ENCODE results near the gene CNGB1. TPM values are rescaled to one million over a fixed set of nuclear protein-coding genes. Genes with fewer than 3 reads are reported as not detected.
"Not testable (repeated sequence)": the region's sequence is repeated elsewhere in the genome, so short reads cannot be mapped to it uniquely, and the experiment has no call there.

The CNGB1 gene
- total RNA-seq, 1 experiment from 2014 or later, result not detected

DNA sequence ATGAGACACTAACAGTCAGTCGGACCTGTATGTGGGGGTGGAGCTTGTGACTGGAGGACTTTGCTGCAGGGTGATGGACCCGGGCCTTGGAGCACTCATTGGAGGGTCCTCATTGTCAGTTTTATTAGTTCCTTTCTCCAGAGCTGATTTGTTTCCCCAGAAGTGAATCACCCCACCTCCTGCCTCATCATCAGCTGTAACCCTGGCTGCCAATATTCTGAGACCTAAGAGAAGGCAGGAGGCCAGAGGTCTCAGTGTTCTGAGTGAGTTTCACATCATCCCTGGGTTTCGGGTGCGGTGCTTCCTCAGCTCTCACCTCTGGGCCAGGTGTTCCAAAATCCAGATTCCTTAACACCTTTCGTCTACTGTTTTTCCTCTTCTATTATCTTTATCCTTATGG, 118.7 kb downstream of the CNGB1 start (continued):
- TF ChIP-seq, protein P1, sequence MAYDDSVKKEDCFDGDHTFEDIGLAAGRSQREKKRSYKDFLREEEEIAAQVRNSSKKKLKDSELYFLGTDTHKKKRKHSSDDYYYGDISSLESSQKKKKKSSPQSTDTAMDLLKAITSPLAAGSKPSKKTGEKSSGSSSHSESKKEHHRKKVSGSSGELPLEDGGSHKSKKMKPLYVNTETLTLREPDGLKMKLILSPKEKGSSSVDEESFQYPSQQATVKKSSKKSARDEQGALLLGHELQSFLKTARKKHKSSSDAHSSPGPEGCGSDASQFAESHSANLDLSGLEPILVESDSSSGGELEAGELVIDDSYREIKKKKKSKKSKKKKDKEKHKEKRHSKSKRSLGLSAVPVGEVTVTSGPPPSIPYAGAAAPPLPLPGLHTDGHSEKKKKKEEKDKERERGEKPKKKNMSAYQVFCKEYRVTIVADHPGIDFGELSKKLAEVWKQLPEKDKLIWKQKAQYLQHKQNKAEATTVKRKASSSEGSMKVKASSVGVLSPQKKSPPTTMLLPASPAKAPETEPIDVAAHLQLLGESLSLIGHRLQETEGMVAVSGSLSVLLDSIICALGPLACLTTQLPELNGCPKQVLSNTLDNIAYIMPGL (CRISPR knock-in tag; IDR thresholded peaks at IDR 0.05), result no peak
- TF ChIP-seq ZNF138 (CRISPR knock-in tag; conservative IDR thresholded peaks at IDR 0.05) (no peak), RORB (CRISPR knock-in tag; IDR thresholded peaks at IDR 0.05) (no peak), ETV6 (CRISPR knock-in tag; IDR thresholded peaks at IDR 0.05) (no peak)

DNA sequence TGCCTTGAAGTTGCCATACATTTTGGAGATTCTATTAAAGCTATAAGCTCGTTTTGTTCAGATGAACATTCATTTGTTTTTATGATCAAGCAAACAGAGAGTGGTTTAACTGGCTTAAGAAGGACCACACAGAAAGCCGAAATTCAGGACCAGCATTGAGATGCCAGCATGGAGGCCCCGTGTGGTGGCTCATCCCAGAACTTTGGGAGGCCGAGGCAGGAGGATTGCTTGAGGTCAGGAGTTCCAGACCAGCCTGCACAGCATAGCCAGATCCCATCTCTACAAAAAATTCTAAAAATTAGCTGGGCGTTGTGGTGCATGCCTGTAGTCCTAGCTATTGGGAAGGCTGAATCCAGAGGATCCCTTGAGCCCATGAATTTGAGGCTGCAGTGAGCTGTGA, 122.7 kb downstream of the CNGB1 start:
- no peak for ATAC-seq
- H3K27me3 Mint-ChIP-seq (ENCODE audit: low read depth), result no peaks in the 10 kb centered on the region; the same call in 1 of the 2 replicates
- POLR2A ChIA-PET, result interaction anchor here (0.6 kb wide), 1 partner anchor 11 kb away, joined by 4 read pairs; no protein-coding TSS in a partner anchor

DNA sequence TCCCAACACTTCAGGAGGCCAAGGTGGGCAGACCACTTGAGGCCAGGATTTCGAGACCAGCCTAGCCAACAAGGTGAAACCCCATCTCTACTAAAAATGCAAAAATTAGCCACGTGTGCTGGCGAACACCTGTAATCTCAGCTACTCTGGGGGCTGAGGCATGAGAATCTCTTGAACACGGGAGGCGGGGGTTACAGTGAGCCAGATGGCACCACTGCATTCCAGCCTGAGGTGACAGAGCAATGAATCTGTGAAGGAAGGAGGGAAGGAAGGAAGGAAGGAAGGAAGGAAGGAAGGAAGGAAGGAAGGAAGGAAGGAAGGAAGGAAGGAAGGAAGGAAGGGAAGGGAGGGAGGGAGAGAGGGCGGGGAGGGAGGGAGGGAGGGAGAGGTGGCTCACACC, 124.0 kb downstream of the CNGB1 start:
- POLR2A ChIA-PET; ATAC-seq; H3K9me3 Mint-ChIP-seq; H3K27me3 Mint-ChIP-seq (ENCODE audit: low read depth); H3K36me3 Mint-ChIP-seq; DNase-seq (ENCODE audit: low spot score): not testable (repeated sequence)
- peak overlapping the region; percentile 57 for H3K4me3 Mint-ChIP-seq
- peak overlapping the region; percentile 97 for H3K27ac Mint-ChIP-seq
- peaks cover 46% of the 10 kb centered on the region for H3K4me1 Mint-ChIP-seq
- CTCF ChIA-PET, result interaction anchor here (1.1 to 2.0 kb wide), 6 partner anchors 12 to 185 kb away, joined by 4 to 12 read pairs (median 6); no protein-coding TSS in a partner anchor

More for the DNA sequence above, 122.7 kb downstream of the CNGB1 start:
- DNase-seq (ENCODE audit: low spot score), result no peak
- no peak overlapping the region for H3K4me3 Mint-ChIP-seq
- peaks cover 42% of the 10 kb centered on the region for H3K4me1 Mint-ChIP-seq
- no peaks in the 10 kb centered on the region for H3K9me3 Mint-ChIP-seq
- 0 out of 2 replicates have a peak, but pooled peaks have one; percentile 39 for TF ChIP-seq ZNF121 (CRISPR knock-in tag; IDR thresholded peaks at IDR 0.05)
- TF ChIP-seq, protein P2, sequence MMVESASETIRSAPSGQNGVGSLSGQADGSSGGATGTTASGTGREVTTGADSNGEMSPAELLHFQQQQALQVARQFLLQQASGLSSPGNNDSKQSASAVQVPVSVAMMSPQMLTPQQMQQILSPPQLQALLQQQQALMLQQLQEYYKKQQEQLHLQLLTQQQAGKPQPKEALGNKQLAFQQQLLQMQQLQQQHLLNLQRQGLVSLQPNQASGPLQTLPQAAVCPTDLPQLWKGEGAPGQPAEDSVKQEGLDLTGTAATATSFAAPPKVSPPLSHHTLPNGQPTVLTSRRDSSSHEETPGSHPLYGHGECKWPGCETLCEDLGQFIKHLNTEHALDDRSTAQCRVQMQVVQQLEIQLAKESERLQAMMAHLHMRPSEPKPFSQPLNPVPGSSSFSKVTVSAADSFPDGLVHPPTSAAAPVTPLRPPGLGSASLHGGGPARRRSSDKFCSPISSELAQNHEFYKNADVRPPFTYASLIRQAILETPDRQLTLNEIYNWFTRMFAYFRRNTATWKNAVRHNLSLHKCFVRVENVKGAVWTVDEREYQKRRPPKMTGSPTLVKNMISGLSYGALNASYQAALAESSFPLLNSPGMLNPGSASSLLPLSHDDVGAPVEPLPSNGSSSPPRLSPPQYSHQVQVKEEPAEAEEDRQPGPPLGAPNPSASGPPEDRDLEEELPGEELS (CRISPR knock-in tag; IDR thresholded peaks at IDR 0.05), result no peak
- H3K36me3 Mint-ChIP-seq, result no peaks in the 10 kb centered on the region
- H3K27ac Mint-ChIP-seq, result no peak overlapping the region
- CTCF ChIA-PET, result interaction anchor here (1.7 kb wide), 1 partner anchor 11 kb away, joined by 8 read pairs; no protein-coding TSS in a partner anchor

DNA sequence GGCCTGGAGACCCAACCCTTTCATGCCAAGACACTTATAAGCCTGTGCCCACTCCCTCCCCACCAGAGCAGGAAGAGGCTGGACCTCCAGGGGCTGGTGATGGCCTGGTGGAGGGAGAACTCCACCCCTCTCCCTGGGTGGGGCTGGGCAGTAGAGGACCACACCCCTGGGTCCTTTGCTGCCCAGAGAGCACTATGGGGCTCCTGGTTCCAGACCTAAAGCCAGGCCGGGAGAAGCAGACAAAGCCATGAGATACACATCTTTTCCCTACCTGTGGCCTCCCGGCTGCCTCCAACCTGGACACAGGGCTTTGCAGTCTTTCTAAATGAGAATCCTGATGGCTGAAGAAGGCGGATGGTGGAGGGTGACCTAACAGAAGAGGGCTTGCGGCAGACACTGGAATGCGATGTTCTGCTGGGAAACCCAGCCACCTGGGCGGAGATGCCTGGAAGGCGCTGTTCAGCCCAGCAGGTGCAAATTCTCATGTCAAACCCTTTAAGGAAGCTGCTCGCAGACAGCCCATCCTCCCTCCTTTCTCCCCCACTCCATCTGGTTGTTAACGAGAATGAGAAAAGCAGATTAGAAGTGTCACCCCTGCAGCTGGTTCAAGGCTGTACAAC, 124.7 kb downstream of the CNGB1 start:
- ChIA-PET CTCF (interaction anchor here (1.1 to 2.0 kb wide), 6 partner anchors 13 to 186 kb away, joined by 4 to 12 read pairs (median 6); no protein-coding TSS in a partner anchor), POLR2A (no interaction called here)
- no peak for TF ChIP-seq SMAD3 (CRISPR knock-in tag; IDR thresholded peaks at IDR 0.05; ENCODE audit: borderline replicate concordance)
- 0 out of 2 replicates have a peak, but pooled peaks have one; percentile 4 for TF ChIP-seq GTF2I (CRISPR knock-in tag; conservative IDR thresholded peaks at IDR 0.05)
- TF ChIP-seq SP1 (CRISPR knock-in tag; conservative IDR thresholded peaks at IDR 0.05), result no peak
- TF ChIP-seq ZNF423 (CRISPR knock-in tag; IDR thresholded peaks at IDR 0.05), result peak; percentile 76
- TF ChIP-seq, protein P3, sequence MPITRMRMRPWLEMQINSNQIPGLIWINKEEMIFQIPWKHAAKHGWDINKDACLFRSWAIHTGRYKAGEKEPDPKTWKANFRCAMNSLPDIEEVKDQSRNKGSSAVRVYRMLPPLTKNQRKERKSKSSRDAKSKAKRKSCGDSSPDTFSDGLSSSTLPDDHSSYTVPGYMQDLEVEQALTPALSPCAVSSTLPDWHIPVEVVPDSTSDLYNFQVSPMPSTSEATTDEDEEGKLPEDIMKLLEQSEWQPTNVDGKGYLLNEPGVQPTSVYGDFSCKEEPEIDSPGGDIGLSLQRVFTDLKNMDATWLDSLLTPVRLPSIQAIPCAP (CRISPR knock-in tag; IDR thresholded peaks at IDR 0.05), result no peak
- TF ChIP-seq ZNF396 (CRISPR knock-in tag; IDR thresholded peaks at IDR 0.05; ENCODE audit: borderline replicate concordance), result peak; percentile 53; the same call in 1 of the 2 replicates
- TF ChIP-seq, protein P4, sequence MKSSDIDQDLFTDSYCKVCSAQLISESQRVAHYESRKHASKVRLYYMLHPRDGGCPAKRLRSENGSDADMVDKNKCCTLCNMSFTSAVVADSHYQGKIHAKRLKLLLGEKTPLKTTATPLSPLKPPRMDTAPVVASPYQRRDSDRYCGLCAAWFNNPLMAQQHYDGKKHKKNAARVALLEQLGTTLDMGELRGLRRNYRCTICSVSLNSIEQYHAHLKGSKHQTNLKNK (CRISPR knock-in tag; IDR thresholded peaks at IDR 0.05), result no peak
- TF ChIP-seq, protein P5, sequence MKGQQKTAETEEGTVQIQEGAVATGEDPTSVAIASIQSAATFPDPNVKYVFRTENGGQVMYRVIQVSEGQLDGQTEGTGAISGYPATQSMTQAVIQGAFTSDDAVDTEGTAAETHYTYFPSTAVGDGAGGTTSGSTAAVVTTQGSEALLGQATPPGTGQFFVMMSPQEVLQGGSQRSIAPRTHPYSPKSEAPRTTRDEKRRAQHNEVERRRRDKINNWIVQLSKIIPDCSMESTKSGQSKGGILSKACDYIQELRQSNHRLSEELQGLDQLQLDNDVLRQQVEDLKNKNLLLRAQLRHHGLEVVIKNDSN (CRISPR knock-in tag; IDR thresholded peaks at IDR 0.05), result no peak
- TF ChIP-seq TEAD1 (CRISPR knock-in tag; IDR thresholded peaks at IDR 0.05), result peak; percentile 66; the same call in 1 of the 2 replicates
- TF ChIP-seq JAZF1 (CRISPR knock-in tag; IDR thresholded peaks at IDR 0.05), result no peak
- TF ChIP-seq, protein P6, sequence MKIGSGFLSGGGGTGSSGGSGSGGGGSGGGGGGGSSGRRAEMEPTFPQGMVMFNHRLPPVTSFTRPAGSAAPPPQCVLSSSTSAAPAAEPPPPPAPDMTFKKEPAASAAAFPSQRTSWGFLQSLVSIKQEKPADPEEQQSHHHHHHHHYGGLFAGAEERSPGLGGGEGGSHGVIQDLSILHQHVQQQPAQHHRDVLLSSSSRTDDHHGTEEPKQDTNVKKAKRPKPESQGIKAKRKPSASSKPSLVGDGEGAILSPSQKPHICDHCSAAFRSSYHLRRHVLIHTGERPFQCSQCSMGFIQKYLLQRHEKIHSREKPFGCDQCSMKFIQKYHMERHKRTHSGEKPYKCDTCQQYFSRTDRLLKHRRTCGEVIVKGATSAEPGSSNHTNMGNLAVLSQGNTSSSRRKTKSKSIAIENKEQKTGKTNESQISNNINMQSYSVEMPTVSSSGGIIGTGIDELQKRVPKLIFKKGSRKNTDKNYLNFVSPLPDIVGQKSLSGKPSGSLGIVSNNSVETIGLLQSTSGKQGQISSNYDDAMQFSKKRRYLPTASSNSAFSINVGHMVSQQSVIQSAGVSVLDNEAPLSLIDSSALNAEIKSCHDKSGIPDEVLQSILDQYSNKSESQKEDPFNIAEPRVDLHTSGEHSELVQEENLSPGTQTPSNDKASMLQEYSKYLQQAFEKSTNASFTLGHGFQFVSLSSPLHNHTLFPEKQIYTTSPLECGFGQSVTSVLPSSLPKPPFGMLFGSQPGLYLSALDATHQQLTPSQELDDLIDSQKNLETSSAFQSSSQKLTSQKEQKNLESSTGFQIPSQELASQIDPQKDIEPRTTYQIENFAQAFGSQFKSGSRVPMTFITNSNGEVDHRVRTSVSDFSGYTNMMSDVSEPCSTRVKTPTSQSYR (CRISPR knock-in tag; IDR thresholded peaks at IDR 0.05), result peak; percentile 36; the same call in 1 of the 2 replicates
- TF ChIP-seq ETV6 (CRISPR knock-in tag; IDR thresholded peaks at IDR 0.05), result peak; percentile 64; the same call in 1 of the 2 replicates
- no peak for TF ChIP-seq ZNF232 (CRISPR knock-in tag; IDR thresholded peaks at IDR 0.05)
- Mint-ChIP-seq H3K36me3 (no peaks in the 10 kb centered on the region), H3K27me3 (ENCODE audit: low read depth) (no peaks in the 10 kb centered on the region; the same call in 1 of the 2 replicates), H3K4me1 (peaks cover 52% of the 10 kb centered on the region), H3K27ac (peak overlapping the region; percentile 97), H3K4me3 (peak overlapping the region; percentile 57), H3K9me3 (no peaks in the 10 kb centered on the region)
- ATAC-seq (peak; percentile 91), DNase-seq (ENCODE audit: low spot score) (peak; percentile 82)

All from WTC11 (cell line).